HUES48 (cell line): Measurements from ENCODE around the gene NPAS1.
A peak's percentile ranks its signal among the peaks of the same experiment; 100 is the strongest.

Experiments
- H3K27ac ChIP-seq: one replicate; pipeline ENCODE4 v1.7.0; 2013; ENCODE audit warnings: low read depth, low read length, inconsistent platforms
- H3K27me3 ChIP-seq: 2 replicates; pipeline ENCODE4 v1.6.1; 2013; ENCODE audit warnings: mild to moderate bottlenecking, low read length; ENCODE audit not compliant: control insufficient read depth, insufficient read depth
- H3K36me3 ChIP-seq: 2 replicates; pipeline ENCODE4 v1.6.1; 2013; ENCODE audit warnings: low read length; ENCODE audit not compliant: control insufficient read depth, insufficient read depth
- H3K4me1 ChIP-seq: 2 replicates; pipeline ENCODE4 v1.6.1; 2013; ENCODE audit warnings: mild to moderate bottlenecking, low read length; ENCODE audit not compliant: control insufficient read depth, insufficient read depth
- H3K4me3 ChIP-seq: 2 replicates; pipeline ENCODE4 v1.5.1; 2013; ENCODE audit warnings: mild to moderate bottlenecking, low read depth, low read length
- H3K9ac ChIP-seq: 2 replicates; pipeline ENCODE4 v1.6.1; 2013; ENCODE audit warnings: mild to moderate bottlenecking, low read depth, low read length, moderate library complexity
- H3K9me3 ChIP-seq: 2 replicates; pipeline ENCODE4 v1.6.1; 2013; ENCODE audit warnings: low read length; ENCODE audit not compliant: control insufficient read depth, insufficient read depth

The NPAS1 gene

GRCh38 chr19:47019431-47020041 lies at the start of gene NPAS1:
NPAS1 (plus strand) TSS chr19:47019837; CDS start chr19:47021048, 1,211 bp downstream.
- Histone ChIP-seq H3K9ac (no peak within 1 kb of the TSS), H3K4me3 (peak within 1 kb of the TSS; percentile 63), H3K9me3 (no peaks in the 10 kb centered on the region), H3K36me3 (no peaks in the 10 kb centered on the region), H3K27ac (no peak within 1 kb of the TSS), H3K4me1 (peaks cover 16% of the 10 kb centered on the region), H3K27me3 (peaks cover 62% of the 10 kb centered on the region)

GRCh38 chr19:46970815-46971214 lies 48.8 kb upstream of the NPAS1 start:
- Histone ChIP-seq H3K4me1 (peaks cover 8% of the 10 kb centered on the region), H3K9ac (no peak overlapping the region), H3K9me3 (no peaks in the 10 kb centered on the region), H3K36me3 (peaks cover under 1% of the 10 kb centered on the region; the same call in 1 of the 2 replicates), H3K4me3 (no peak overlapping the region), H3K27ac (no peak overlapping the region), H3K27me3 (no peaks in the 10 kb centered on the region)

GRCh38 chr19:46972311-46972710 lies 47.3 kb upstream of the NPAS1 start:
- Histone ChIP-seq H3K27ac (no peak overlapping the region), H3K4me3 (no peak overlapping the region), H3K27me3 (no peaks in the 10 kb centered on the region), H3K4me1 (peaks cover 22% of the 10 kb centered on the region), H3K9me3 (no peaks in the 10 kb centered on the region), H3K36me3 (no peaks in the 10 kb centered on the region; the same call in 1 of the 2 replicates), H3K9ac (no peak overlapping the region)

GRCh38 chr19:46974181-46974580 lies 45.5 kb upstream of the NPAS1 start:
- H3K4me1 ChIP-seq, result peaks cover 26% of the 10 kb centered on the region

GRCh38 chr19:46975011-46975924 lies 44.4 kb upstream of the NPAS1 start:
- peak overlapping the region; percentile 74 for H3K27ac ChIP-seq
- peaks cover 29% of the 10 kb centered on the region for H3K4me1 ChIP-seq
- H3K9me3 ChIP-seq, result no peaks in the 10 kb centered on the region
- no peak overlapping the region for H3K9ac ChIP-seq
- no peaks in the 10 kb centered on the region for H3K27me3 ChIP-seq
- no peak overlapping the region for H3K4me3 ChIP-seq
- H3K36me3 ChIP-seq, result no peaks in the 10 kb centered on the region; the same call in 1 of the 2 replicates

More at GRCh38 chr19:46974181-46974580, 45.5 kb upstream of the NPAS1 start:
- no peak overlapping the region for H3K9ac ChIP-seq
- H3K36me3 ChIP-seq, result no peaks in the 10 kb centered on the region; the same call in 1 of the 2 replicates
- no peaks in the 10 kb centered on the region for H3K27me3 ChIP-seq
- no peaks in the 10 kb centered on the region for H3K9me3 ChIP-seq
- no peak overlapping the region for H3K4me3 ChIP-seq
- no peak overlapping the region for H3K27ac ChIP-seq

- H3K36me3 ChIP-seq, result no peaks in the 10 kb centered on the region
- peaks cover 29% of the 10 kb centered on the region for H3K4me1 ChIP-seq
- H3K4me3 ChIP-seq, result no peak overlapping the region
- H3K27ac ChIP-seq, result peak overlapping the region; percentile 83
- H3K9me3 ChIP-seq, result no peaks in the 10 kb centered on the region
- no peaks in the 10 kb centered on the region for H3K27me3 ChIP-seq
- H3K9ac ChIP-seq, result 0 out of 2 replicates have a peak overlapping the region, but pooled peaks have one; percentile 4
Measured at GRCh38 chr19:46975925-46976782, 43.5 kb upstream of the NPAS1 start.

- Histone ChIP-seq H3K36me3 (no peaks in the 10 kb centered on the region), H3K9me3 (no peaks in the 10 kb centered on the region), H3K9ac (0 out of 2 replicates have a peak overlapping the region, but pooled peaks have one; percentile 4), H3K27ac (peak overlapping the region; percentile 83), H3K27me3 (no peaks in the 10 kb centered on the region), H3K4me1 (peaks cover 29% of the 10 kb centered on the region), H3K4me3 (no peak overlapping the region)
Measured at GRCh38 chr19:46976845-46977320, 42.8 kb upstream of the NPAS1 start.

- H3K36me3 ChIP-seq, result no peaks in the 10 kb centered on the region
- H3K27me3 ChIP-seq, result no peaks in the 10 kb centered on the region
- peaks cover 29% of the 10 kb centered on the region for H3K4me1 ChIP-seq
- peak overlapping the region; percentile 2 for H3K27ac ChIP-seq
- no peak overlapping the region for H3K9ac ChIP-seq
- no peak overlapping the region for H3K4me3 ChIP-seq
- H3K9me3 ChIP-seq, result no peaks in the 10 kb centered on the region
Measured at GRCh38 chr19:46977548-46977947, 42.1 kb upstream of the NPAS1 start.

GRCh38 chr19:46978171-46978869 lies 41.3 kb upstream of the NPAS1 start:
- Histone ChIP-seq H3K9ac (no peak overlapping the region), H3K27me3 (no peaks in the 10 kb centered on the region), H3K4me1 (peaks cover 29% of the 10 kb centered on the region), H3K4me3 (no peak overlapping the region), H3K36me3 (no peaks in the 10 kb centered on the region), H3K9me3 (no peaks in the 10 kb centered on the region), H3K27ac (no peak overlapping the region)
